H1 (cell line): ENCODE data around the gene KCNQ1OT1.

Source experiments
- ATF3 ChIP-seq: IDR thresholded peaks from 2 replicates; pipeline ENCODE4 v1.6.1; 2011; ENCODE audit warnings: low read depth, mild to moderate bottlenecking, low read length; ENCODE audit not compliant: insufficient read depth
- CEBPB ChIP-seq: IDR thresholded peaks from 2 replicates; pipeline ENCODE4 v1.6.1; 2012; ENCODE audit warnings: low read depth, low read length
- CTCF ChIP-seq, 3 experiments: IDR thresholded peaks; 1 replicate in 2 of 3; 2 replicates in 1 of 3; pipeline versions ENCODE4 v1.5.1 to v1.6.1; 2011; ENCODE audit warnings: low read length in 3 of 3, mild to moderate bottlenecking in 3 of 3, inconsistent platforms in 2 of 3, low read depth in 1 of 3, moderate library complexity in 1 of 3; ENCODE audit not compliant: insufficient read depth in 1 of 3; ENCODE audit errors: control extremely low read depth in 1 of 3
- EZH2 ChIP-seq: fragments of 200-600 bp; sonication (generic); IDR thresholded peaks from 2 replicates; pipeline ENCODE4 v1.7.1; 2012; ENCODE audit warnings: low read depth, mild to moderate bottlenecking, moderate library complexity, low read length, inconsistent platforms; ENCODE audit not compliant: severe bottlenecking
- JUN ChIP-seq: IDR thresholded peaks from 2 replicates; pipeline ENCODE4 v1.6.1; 2011; ENCODE audit warnings: low read depth, mild to moderate bottlenecking, improper control_type of control experiment, low read length
- KDM4A ChIP-seq: IDR thresholded peaks from one replicate; pipeline ENCODE4 v1.7.1; 2012; ENCODE audit warnings: low read depth, mild to moderate bottlenecking, moderate library complexity, low read length, inconsistent platforms; ENCODE audit not compliant: severe bottlenecking
- POLR2A ChIP-seq, 2 experiments: IDR thresholded peaks; 1 replicate in 1 of 2; 2 replicates in 1 of 2; pipeline ENCODE4 v1.6.1; 2011; ENCODE audit warnings: low read depth in 2 of 2, low read length in 2 of 2, mild to moderate bottlenecking in 2 of 2; ENCODE audit errors: control extremely low read depth in 1 of 2
- POLR2AphosphoS5 ChIP-seq: IDR thresholded peaks from 2 replicates; pipeline ENCODE4 v1.6.1; 2011; ENCODE audit warnings: low read depth, low read length
- RAD21 ChIP-seq, 2 experiments: IDR thresholded peaks in 1 of 2; conservative IDR thresholded peaks in 1 of 2; 2 replicates each; pipeline ENCODE4 v1.6.1; 2011; ENCODE audit warnings: low read depth in 2 of 2, low read length in 2 of 2, improper control_type of control experiment in 1 of 2, inconsistent platforms in 1 of 2, mild to moderate bottlenecking in 1 of 2, moderate library complexity in 1 of 2
- SIN3A ChIP-seq, 2 experiments: IDR thresholded peaks in 1 of 2; conservative IDR thresholded peaks in 1 of 2; 2 replicates each; pipeline ENCODE4 v1.6.1; 2011 to 2012; ENCODE audit warnings: low read length in 2 of 2, improper control_type of control experiment in 1 of 2, low read depth in 1 of 2, mild to moderate bottlenecking in 1 of 2
- TAF1 ChIP-seq: IDR thresholded peaks from 2 replicates; pipeline ENCODE4 v1.6.1; 2011; ENCODE audit warnings: mild to moderate bottlenecking, low read depth, low read length

GRCh38 chr11:2649848-2650247, 49.9 kb downstream of the KCNQ1OT1 start:
- TF ChIP-seq CEBPB (no peak), JUN (no peak), CTCF (IDR thresholded peaks at IDR 0.05; ENCODE audit: control extremely low read depth in 1 of 3, insufficient read depth in 1 of 3, low read depth in 1 of 3, low read length in 3 of 3) (no peak), KDM4A (no peak), RAD21 (IDR thresholded peaks at IDR 0.05 in 1 of 2, conservative IDR thresholded peaks at IDR 0.05 in 1 of 2; ENCODE audit: low read depth in 2 of 2, low read length in 2 of 2) (no peak), SIN3A (conservative IDR thresholded peaks at IDR 0.05 in 1 of 2, IDR thresholded peaks at IDR 0.05 in 1 of 2; ENCODE audit: low read depth in 1 of 2, low read length in 2 of 2) (no peak), POLR2A (IDR thresholded peaks at IDR 0.05; ENCODE audit: control extremely low read depth in 1 of 2, low read depth in 2 of 2, low read length in 2 of 2) (no peak), POLR2AphosphoS5 (no peak), EZH2 (no peak), ATF3 (no peak), TAF1 (no peak)
